ENCODE measurements around the gene C1orf226. TPM values are rescaled to one million over a fixed set of nuclear protein-coding genes. Genes with fewer than 3 reads are reported as not detected.

Gene C1orf226
- total RNA-seq: 10 to 100 TPM in 1 of 2 donors, 1 to 10 TPM in 1; 3.3 to 11.8 TPM

GRCh38 chr1:162381383-162381782 is at the start of gene C1orf226:
Gene C1orf226, plus strand, starts transcription at chr1:162381728. Its CDS starts 174 bp downstream, at chr1:162381902.
- no peak for DNase-seq (ENCODE audit: low spot score)
- no peak for ATAC-seq (ENCODE audit: insufficient number of reproducible peaks, low FRiP score, low read depth)
- TF ChIP-seq CTCF (IDR thresholded peaks at IDR 0.05): no peak
- H3K4me3 ChIP-seq: no peak within 1 kb of the TSS
- H3K4me1 ChIP-seq (ENCODE audit: control insufficient read depth in 1 of 2, low read depth in 2 of 2): no peaks in the 10 kb centered on the region
- H3K27me3 ChIP-seq (replicated peaks; ENCODE audit: insufficient read depth): no peaks in the 10 kb centered on the region
- H3K27ac ChIP-seq: no peak within 1 kb of the TSS
- no peaks in the 10 kb centered on the region for H3K36me3 ChIP-seq
- H3K9me3 ChIP-seq: no peaks in the 10 kb centered on the region

GRCh38 chr1:162333991-162334390 is 47.5 kb upstream of the C1orf226 start:
- Histone ChIP-seq H3K4me3 (no peak overlapping the region), H3K4me1 (ENCODE audit: control insufficient read depth in 1 of 2, low read depth in 2 of 2) (no peaks in the 10 kb centered on the region), H3K27ac (no peak overlapping the region), H3K36me3 (no peaks in the 10 kb centered on the region), H3K27me3 (replicated peaks; ENCODE audit: insufficient read depth) (no peaks in the 10 kb centered on the region), H3K9me3 (no peaks in the 10 kb centered on the region)
- ATAC-seq (ENCODE audit: insufficient number of reproducible peaks, low FRiP score, low read depth) (no peak), DNase-seq (ENCODE audit: low spot score) (no peak)
- TF ChIP-seq CTCF (IDR thresholded peaks at IDR 0.05): no peak

GRCh38 chr1:162335126-162335525 is 46.4 kb upstream of the C1orf226 start:
- ATAC-seq (ENCODE audit: insufficient number of reproducible peaks, low FRiP score, low read depth) (no peak), DNase-seq (ENCODE audit: low spot score) (no peak)
- Histone ChIP-seq H3K36me3 (no peaks in the 10 kb centered on the region), H3K27ac (no peak overlapping the region), H3K4me3 (no peak overlapping the region), H3K4me1 (ENCODE audit: control insufficient read depth in 1 of 2, low read depth in 2 of 2) (no peaks in the 10 kb centered on the region), H3K27me3 (replicated peaks; ENCODE audit: insufficient read depth) (no peaks in the 10 kb centered on the region), H3K9me3 (no peaks in the 10 kb centered on the region)
- no peak for TF ChIP-seq CTCF (IDR thresholded peaks at IDR 0.05)

GRCh38 chr1:162336621-162337285 is 44.8 kb upstream of the C1orf226 start:
- no peaks in the 10 kb centered on the region for H3K9me3 ChIP-seq
- no peaks in the 10 kb centered on the region for H3K4me1 ChIP-seq (ENCODE audit: control insufficient read depth in 1 of 2, low read depth in 2 of 2)
- H3K36me3 ChIP-seq: no peaks in the 10 kb centered on the region
- no peak for DNase-seq (ENCODE audit: low spot score)
- no peak overlapping the region for H3K4me3 ChIP-seq
- no peak for TF ChIP-seq CTCF (IDR thresholded peaks at IDR 0.05)
- no peak for ATAC-seq (ENCODE audit: insufficient number of reproducible peaks, low FRiP score, low read depth)
- H3K27me3 ChIP-seq (replicated peaks; ENCODE audit: insufficient read depth): no peaks in the 10 kb centered on the region
- no peak overlapping the region for H3K27ac ChIP-seq

GRCh38 chr1:162342452-162342983 is 39.0 kb upstream of the C1orf226 start:
- no peaks in the 10 kb centered on the region for H3K4me1 ChIP-seq (ENCODE audit: control insufficient read depth in 1 of 2, low read depth in 2 of 2)
- H3K27me3 ChIP-seq (replicated peaks; ENCODE audit: insufficient read depth): no peaks in the 10 kb centered on the region
- H3K4me3 ChIP-seq: no peak overlapping the region
- no peaks in the 10 kb centered on the region for H3K36me3 ChIP-seq
- no peaks in the 10 kb centered on the region for H3K9me3 ChIP-seq
- DNase-seq (ENCODE audit: low spot score) (no peak), ATAC-seq (ENCODE audit: insufficient number of reproducible peaks, low FRiP score, low read depth) (no peak)
- TF ChIP-seq CTCF (IDR thresholded peaks at IDR 0.05): no peak
- no peak overlapping the region for H3K27ac ChIP-seq
